Breast epithelium (tissue), 4 donors: ENCODE data around the gene ZFHX2. TPM values are rescaled to one million over a fixed set of nuclear protein-coding genes. Genes with fewer than 3 reads are reported as not detected.

ENCODE experiments used
- DNase-seq, 2 donors: peaks; one replicate each; pipeline ENCODE4 v3.0.0-alpha.2; 2019; ENCODE audit warnings: low spot score in 2 of 2
- H3K27ac ChIP-seq, 2 donors: fragments of 200-600 bp; sonication (generic) in 1 of 2; one replicate each; pipeline ENCODE4 v1.5.1; 2016 to 2019; ENCODE audit warnings: mild to moderate bottlenecking in 1 of 2
- H3K27me3 ChIP-seq, 2 donors: fragments of 200-600 bp; sonication (generic) in 1 of 2; one replicate each; pipeline versions ENCODE4 v1.5.1 to v1.6.0; 2017 to 2019; ENCODE audit warnings: control low read depth in 1 of 2, mild to moderate bottlenecking in 1 of 2
- H3K36me3 ChIP-seq: fragments of 200-600 bp; one replicate; pipeline ENCODE4 v1.5.1; 2019
- H3K4me1 ChIP-seq, 2 donors: fragments of 200-600 bp; sonication (generic); one replicate each; pipeline ENCODE4 v1.5.1; 2016 to 2019; ENCODE audit warnings: control low read depth in 1 of 2
- H3K4me3 ChIP-seq, 3 donors: fragments of 200-600 bp; sonication (generic); 1 replicate in 2 of 3; 2 replicates in 1 of 3; pipeline ENCODE4 v1.5.1; 2016 to 2019; ENCODE audit warnings: mild to moderate bottlenecking in 3 of 3, moderate library complexity in 2 of 3
- H3K9me3 ChIP-seq, 2 donors: fragments of 200-600 bp; sonication (generic) in 1 of 2; one replicate each; pipeline ENCODE4 v1.5.1; 2016 to 2019; ENCODE audit warnings: control low read depth in 1 of 2
- CTCF ChIP-seq, 3 donors: fragments of 450-650 bp; IDR thresholded peaks; one replicate each; pipeline ENCODE4 v1.5.1; 2016 to 2017; ENCODE audit warnings: antibody characterized with exemption in 3 of 3, mild to moderate bottlenecking in 3 of 3, moderate library complexity in 3 of 3
- POLR2A ChIP-seq: fragments of 450-650 bp; IDR thresholded peaks from one replicate; pipeline ENCODE4 v1.6.1; 2016; ENCODE audit warnings: antibody characterized with exemption, mild to moderate bottlenecking, moderate library complexity
- POLR2AphosphoS5 ChIP-seq, 3 donors: sonication (generic); formaldehyde crosslinking; IDR thresholded peaks; one replicate each; pipeline ENCODE4 v1.6.1; 2017; ENCODE audit warnings: antibody characterized with exemption in 3 of 3
- intact Hi-C: fragments of 100-400 bp; cut with DNase I; formaldehyde crosslinking; loops from one replicate; pipeline ENCODE4 v1.15.1; 2023; ENCODE audit warnings: low total_unique reads
- total RNA-seq, 3 donors: library from RNA; depleted of rRNA; stranded (reverse); fragments of >200 nt; gene quantifications; one replicate each; pipeline ENCODE4 v1.1.0, GENCODE V29; 2016

The ZFHX2 gene
- total RNA-seq, 3 donors from 2014 or later, result 0.48 to 1.2 (median 0.66) TPM

- no peaks in the 10 kb centered on the region for H3K4me1 ChIP-seq
Measured at GRCh38 chr14:23483236-23483854, 68.2 kb downstream of the ZFHX2 start.

GRCh38 chr14:23482823-23483148 lies 68.8 kb downstream of the ZFHX2 start:
- Histone ChIP-seq H3K4me1 (no peaks in the 10 kb centered on the region), H3K4me3 (no peak overlapping the region), H3K27ac (no peak overlapping the region), H3K9me3 (no peaks in the 10 kb centered on the region), H3K27me3 (no peaks in the 10 kb centered on the region), H3K36me3 (no peaks in the 10 kb centered on the region)
- no peak for TF ChIP-seq POLR2A
- no peak for TF ChIP-seq CTCF (IDR thresholded peaks at IDR 0.05)
- TF ChIP-seq POLR2AphosphoS5 (IDR thresholded peaks at IDR 0.05), result no peak
- DNase-seq, result no peak
- intact Hi-C loops, result no loop called here

More at GRCh38 chr14:23483236-23483854, 68.2 kb downstream of the ZFHX2 start:
- DNase-seq, result no peak
- Histone ChIP-seq H3K9me3 (no peaks in the 10 kb centered on the region), H3K36me3 (no peaks in the 10 kb centered on the region), H3K27me3 (no peaks in the 10 kb centered on the region), H3K27ac (no peak overlapping the region), H3K4me3 (no peak overlapping the region)
- intact Hi-C loops, result no loop called here
- TF ChIP-seq POLR2AphosphoS5 (IDR thresholded peaks at IDR 0.05) (no peak), POLR2A (no peak), CTCF (IDR thresholded peaks at IDR 0.05) (no peak)

GRCh38 chr14:23481979-23482822 lies 69.4 kb downstream of the ZFHX2 start:
- no peak for TF ChIP-seq POLR2A
- TF ChIP-seq POLR2AphosphoS5 (IDR thresholded peaks at IDR 0.05), result no peak
- TF ChIP-seq CTCF (IDR thresholded peaks at IDR 0.05), result no peak
- Histone ChIP-seq H3K4me1 (no peaks in the 10 kb centered on the region), H3K27ac (no peak overlapping the region), H3K9me3 (no peaks in the 10 kb centered on the region), H3K36me3 (peaks cover 5% of the 10 kb centered on the region), H3K27me3 (no peaks in the 10 kb centered on the region), H3K4me3 (no peak overlapping the region)
- intact Hi-C loops, result no loop called here
- no peak for DNase-seq

- no peaks in the 10 kb centered on the region for H3K27me3 ChIP-seq
- H3K27ac ChIP-seq, result no peak overlapping the region
- no peak for DNase-seq
- no peak overlapping the region for H3K4me3 ChIP-seq
- peaks cover 12% of the 10 kb centered on the region for H3K36me3 ChIP-seq
- intact Hi-C loops, result no loop called here
- H3K4me1 ChIP-seq, result no peaks in the 10 kb centered on the region
- TF ChIP-seq POLR2A (no peak), POLR2AphosphoS5 (IDR thresholded peaks at IDR 0.05) (no peak), CTCF (IDR thresholded peaks at IDR 0.05) (no peak)
- no peaks in the 10 kb centered on the region for H3K9me3 ChIP-seq
Measured at GRCh38 chr14:23481362-23481970, 70.1 kb downstream of the ZFHX2 start.
